GM19099 (cell line): ENCODE data around the gene SLC18B1.
A peak's percentile ranks its signal among the peaks of the same experiment; 100 is the strongest.

Experiments
- POLR2A ChIP-seq: IDR thresholded peaks from 3 replicates; pipeline ENCODE4 v1.6.1; 2011; ENCODE audit warnings: low read depth; ENCODE audit not compliant: insufficient read length; ENCODE audit errors: extremely low read depth

SLC18B1 gene

DNA sequence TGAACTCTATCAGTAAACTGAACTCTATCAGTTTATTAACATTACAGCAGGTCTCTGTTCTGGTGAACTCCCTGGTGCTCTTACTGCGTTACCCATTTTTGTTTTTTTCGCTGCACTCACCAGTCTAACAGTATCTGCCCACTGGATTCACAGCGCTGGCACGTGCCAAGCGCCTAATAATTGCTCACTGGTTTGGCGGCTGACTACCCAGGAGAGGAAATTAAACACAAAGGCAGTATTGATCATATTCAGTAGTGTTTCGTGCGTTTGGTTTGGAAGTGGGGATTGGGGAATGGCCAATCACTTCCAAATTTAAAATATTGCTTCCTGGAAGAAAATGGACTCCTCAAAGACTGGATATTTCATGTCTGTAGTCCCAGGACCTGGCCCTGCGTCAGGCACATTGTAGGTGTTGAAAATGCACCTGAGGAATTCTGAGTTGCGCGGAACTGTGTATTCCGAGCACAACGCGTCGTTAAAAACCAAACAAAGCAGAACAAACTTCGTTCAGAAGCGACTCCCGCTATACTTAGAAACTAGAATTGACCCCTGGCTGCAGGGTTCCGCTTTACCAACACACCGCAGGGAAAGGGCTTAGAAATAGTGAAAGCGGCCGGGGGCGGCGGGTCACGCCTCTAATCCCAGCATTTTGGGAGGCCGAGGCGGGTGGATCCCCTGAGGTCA is 14.9 kb upstream of the SLC18B1 start:
- peak; percentile 49 for TF ChIP-seq POLR2A

DNA sequence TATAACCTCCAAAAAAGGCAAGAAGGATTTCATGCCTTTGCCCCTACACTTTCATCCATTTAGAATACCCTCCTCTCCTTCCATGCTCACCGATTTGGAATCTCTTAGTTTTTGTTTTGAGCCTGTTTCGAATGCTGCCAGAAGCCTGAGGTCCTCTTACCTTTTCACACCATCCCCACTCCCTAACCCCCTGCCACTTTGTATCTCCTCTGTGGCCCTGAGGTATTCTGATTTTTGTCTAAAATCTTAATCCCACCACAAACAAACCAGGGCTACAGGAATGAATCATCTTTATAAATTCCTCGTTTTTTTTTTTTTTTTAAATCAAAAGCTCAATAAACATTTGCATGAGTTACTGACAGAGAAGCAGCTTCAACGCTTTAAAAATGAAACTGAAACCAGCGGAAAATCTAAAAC is 14.3 kb upstream of the SLC18B1 start:
- no peak for TF ChIP-seq POLR2A

DNA sequence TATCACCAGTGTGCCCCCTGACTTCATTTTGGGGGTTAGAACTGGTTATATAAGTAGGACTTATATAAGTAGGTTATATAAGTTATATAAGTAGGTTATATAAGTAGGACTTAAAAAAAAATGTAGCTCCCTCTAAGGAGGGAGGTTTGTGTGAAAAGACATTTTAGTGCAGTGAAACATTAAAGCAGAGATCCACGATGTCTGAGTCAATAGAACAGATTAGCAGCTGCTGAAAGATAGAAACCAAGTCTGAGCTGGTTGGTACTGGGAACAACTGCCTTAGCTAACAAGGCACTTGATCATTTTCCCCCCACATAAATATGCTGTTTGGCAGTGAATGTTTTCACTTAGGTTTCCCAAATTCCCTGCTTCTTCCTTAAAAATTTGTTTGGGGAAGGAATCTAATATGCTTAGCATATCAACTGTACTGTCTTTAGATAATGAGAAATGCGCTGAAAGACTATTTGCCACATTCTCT is 13.9 kb upstream of the SLC18B1 start:
- TF ChIP-seq POLR2A, result no peak

DNA sequence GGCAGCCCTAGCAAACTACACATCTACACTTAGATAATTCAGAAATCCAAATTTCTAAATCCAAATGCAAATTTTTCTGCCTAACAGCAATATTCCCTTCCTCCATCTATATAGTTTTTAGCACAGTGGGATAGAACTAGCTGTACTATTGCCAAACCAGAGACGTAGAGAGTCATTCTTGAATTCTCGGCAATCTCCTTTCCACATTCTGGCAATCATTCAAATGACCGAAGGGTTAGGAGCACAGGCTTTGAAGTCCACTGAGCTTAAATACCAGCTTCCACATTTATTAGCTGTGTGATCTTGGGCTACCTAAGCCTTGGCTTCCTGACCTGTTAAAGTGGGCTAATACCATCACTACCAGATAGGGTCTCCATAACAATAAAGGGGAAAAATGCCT is 12.8 kb upstream of the SLC18B1 start:
- no peak for TF ChIP-seq POLR2A

DNA sequence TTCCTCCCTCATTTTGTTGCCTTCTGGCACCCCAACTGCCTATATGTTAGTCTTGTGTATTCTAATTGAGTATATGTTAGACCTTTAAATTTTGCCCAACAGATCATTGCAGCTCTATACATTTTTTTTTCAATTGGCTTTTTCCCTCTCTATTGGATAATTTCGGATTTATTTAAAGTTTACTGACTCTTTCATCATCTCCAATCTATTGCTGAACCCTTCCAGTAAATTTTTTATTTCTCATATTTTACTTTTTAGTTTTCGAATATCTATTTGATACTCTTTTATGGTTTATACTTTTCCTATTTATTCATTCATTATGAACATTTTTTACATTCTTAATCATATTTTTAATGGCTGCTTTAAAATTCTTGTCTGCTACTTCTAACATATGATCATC is 7.1 kb upstream of the SLC18B1 start:
- TF ChIP-seq POLR2A, result no peak

DNA sequence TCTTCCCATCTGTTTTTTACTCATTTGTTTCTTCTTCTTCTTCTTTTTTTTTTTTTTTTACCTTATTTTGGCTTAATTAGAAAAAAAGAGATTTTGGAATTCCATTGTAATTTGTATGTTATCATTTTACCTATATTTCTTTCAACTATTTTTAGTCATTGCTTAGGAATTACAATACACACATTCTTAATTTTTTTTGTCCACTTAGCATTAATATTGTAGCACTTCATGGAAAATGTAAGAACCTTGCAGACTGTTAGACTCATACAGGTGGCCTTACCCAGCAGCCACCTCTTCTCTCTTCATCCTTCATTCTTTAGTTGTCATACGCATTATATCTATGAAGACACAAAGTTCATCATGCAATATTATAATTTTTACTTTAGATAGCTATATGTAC is 5.8 kb upstream of the SLC18B1 start:
- no peak for TF ChIP-seq POLR2A

DNA sequence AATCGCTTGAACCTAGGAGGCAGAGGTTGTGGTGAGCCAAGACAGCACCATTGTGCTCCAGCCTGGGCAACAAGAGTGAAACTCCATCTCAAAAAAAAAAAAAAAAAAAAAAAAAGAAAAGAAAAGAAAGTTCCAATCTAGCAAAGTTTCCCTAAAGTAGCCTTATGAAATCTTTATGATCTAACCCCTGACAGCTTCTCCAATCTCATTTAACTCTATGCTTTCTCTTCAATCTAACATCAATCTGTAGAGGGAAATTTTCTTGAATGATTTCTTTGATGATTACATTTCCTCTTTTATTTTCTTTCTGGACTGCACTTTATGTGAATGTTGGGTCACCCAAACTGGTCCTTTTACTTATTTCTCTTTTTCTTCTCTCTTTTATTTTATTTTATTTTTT is 2.2 kb upstream of the SLC18B1 start:
- TF ChIP-seq POLR2A, result no peak

DNA sequence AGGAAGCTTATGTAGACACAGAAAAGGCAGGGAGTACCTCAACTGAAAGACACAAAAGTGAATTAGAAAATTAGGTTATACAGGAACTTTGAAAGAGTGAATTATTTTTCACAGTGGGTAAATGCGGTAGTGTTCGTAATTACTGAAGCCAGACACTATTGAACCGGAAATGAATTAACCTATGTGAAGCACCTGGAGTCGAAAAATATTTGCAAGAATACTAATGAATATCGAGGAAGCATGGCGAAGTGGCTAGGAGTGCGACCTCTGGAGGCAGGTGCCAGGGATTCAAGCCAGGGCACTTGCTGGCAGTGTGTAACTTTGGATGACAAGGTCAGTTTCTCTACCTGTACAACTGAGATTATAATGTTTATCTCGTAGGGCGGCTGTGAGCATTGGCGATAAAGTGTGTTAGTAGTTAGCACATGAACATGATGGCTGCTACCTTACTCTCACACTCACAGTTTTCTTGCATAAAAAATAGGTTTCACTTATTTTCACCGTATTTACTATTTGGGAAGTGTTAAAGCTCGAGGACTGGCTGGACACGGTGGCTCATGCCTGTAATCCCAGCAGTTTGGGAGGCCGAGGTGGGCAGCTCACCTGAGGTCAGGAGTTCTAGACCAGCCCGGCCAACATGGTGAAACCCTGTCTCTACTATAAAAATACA is 567 bp upstream of the SLC18B1 start:
- no peak for TF ChIP-seq POLR2A

DNA sequence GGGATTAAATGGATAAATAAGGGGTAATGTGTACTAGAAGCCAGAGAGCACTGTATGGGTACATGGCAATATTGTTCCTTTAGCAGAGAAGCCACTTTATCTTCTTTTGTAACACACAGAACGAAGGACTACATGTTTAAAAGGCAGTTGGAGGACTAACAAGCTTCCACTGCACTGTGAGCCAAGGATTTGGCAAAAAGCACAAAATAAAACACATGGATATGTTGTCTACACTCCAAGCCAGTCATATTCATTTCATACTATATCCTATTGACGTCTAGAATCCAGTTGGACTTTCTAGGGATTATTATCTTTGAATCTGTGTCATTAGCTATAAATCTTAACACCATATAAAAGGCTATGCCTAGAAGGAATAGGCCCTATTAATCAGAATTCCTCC is 3.0 kb downstream of the SLC18B1 start:
- no peak for TF ChIP-seq POLR2A

DNA sequence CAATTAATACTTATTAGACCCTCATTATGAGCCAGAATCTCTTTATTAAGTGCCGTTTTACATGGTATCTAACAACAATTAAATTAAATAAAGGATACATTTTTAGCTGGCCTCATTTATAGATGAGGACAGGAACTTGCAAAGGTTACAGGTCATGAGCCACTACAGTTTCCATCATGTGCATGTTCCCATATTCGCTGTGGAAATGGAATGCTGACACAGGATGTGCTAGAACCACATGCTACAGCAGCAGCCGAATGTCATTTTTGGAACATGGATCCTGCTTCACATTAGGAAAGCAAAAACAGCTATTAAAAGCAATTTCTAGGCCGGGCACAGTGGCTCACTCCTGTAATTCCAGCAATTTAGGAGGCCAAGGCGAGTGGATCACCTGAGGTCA is 5.9 kb downstream of the SLC18B1 start:
- TF ChIP-seq POLR2A, result no peak

DNA sequence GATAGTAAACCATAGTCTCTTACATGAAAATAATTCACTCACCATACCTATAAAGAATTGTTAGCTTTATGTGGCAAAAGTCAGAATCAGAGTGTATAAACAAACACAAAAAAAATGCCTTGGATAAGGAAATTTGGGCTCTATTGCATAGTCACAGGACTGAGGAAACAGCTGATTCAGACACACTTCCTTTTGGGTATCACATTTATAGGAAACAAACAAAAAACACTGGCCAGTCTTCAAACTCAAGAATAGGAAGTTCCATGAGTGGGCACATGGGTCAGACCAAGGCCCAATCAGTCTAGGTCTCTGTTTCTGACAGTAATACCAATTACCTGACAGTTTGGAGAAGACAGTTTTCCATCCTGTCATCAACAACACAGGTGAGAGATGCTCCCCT is 8.0 kb downstream of the SLC18B1 start:
- no peak for TF ChIP-seq POLR2A

DNA sequence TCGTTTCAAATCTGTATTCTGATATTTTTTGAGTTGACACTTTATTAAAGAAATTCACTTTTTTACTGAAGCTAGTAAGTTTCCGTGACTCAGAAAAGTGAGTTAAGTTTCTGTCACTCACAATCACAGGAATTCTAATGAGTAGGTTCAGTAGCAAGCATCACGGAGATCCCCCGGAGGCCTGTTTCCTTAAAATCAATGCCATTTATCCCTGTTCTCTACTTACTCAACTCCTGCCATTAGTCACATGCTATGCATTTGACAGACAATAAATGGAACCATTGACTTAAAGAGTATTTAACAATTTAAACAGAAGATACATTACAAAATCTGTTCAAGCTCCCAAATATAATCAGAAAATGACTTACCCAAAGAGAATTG is 9.1 kb downstream of the SLC18B1 start:
- no peak for TF ChIP-seq POLR2A

DNA sequence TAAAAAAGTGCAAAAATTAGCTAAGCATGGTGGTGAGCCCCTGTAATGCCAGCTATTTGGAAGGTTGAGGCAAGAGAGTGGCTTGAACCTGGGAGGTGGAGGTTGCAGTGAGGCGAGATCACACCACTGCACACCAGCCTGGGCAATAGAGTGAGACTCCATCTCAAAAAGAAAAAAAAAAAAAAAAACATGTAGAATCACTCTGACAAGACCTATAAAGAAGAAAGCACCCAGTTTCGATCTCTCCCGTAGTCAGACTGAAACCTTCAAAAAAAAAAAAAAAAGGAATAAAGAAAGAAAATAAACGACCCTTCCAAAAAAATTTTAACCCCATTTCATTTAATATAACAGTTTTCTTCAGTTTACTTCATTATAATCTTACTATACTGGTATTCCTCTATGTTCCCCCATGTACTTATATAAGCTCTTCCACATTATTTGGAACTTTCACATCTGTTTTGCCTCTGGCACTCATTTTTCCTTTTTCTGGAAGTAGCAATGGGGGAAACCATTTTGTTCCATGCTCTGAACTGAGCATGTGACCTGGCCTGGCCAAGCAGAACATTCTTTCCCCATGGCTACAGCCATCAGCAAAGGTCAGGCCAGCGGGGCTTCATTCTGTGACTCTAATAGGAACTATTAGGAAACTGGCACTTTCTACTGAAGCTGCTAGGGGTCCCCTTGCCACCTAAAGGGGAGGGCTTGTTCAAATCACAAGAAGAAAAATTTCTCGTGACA is 9.6 kb downstream of the SLC18B1 start:
- no peak for TF ChIP-seq POLR2A

DNA sequence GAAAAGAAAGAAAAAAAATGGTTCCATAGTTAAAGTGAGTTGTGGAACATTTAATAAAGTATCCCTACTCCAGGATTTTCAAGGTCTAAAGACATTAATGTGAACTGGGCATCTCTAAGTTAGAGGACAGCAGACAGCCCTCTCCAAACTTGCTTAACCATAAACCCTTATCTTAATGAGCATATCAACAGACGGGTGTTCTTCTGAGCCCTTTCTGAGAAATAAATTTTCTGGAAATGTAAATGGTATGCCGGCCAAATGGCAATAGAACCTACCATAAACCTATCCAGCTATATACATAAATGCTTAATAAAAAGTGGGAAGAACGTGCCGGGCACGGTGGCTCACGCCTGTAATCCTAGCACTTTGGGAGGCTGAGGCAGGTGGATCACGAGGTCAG is 12.5 kb downstream of the SLC18B1 start:
- TF ChIP-seq POLR2A, result no peak

DNA sequence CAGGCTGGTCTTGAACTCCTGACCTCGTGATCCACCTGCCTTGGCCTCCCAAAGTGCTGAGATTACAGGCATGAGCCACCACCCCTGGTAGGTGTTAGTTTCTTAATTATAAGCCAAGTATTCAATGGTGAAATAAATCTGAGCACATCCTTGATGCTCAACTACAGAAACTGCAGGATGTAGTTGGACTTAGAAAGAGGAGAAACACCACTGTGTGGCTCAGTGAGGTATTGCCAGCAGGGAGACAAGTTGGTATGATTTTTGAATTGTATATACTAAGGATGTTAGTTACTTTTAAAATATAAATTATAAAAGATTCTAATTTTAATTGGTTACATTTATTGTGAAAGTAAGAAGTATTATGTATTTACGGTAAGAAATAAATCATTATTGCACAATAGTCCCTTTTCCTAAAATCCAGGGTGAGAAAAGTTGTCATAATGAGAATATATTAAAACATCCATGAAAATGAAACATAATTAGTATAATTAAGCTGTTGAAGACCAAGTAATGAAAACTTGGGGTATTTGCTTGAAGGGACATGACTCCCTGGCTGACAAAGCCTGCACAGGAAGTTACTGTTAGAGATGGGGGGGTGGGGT is 17.6 kb downstream of the SLC18B1 start:
- TF ChIP-seq POLR2A, result no peak
